ENCODE data around the gene COL23A1. TPM values are rescaled to one million over a fixed set of nuclear protein-coding genes. Genes with fewer than 3 reads are reported as not detected.
"Not testable (repeated sequence)": the region's sequence is repeated elsewhere in the genome, so short reads cannot be mapped to it uniquely, and the experiment has no call there.

The COL23A1 gene
- total RNA-seq, 2 donors from 2014 or later: 2.0 to 3.0 TPM

DNA sequence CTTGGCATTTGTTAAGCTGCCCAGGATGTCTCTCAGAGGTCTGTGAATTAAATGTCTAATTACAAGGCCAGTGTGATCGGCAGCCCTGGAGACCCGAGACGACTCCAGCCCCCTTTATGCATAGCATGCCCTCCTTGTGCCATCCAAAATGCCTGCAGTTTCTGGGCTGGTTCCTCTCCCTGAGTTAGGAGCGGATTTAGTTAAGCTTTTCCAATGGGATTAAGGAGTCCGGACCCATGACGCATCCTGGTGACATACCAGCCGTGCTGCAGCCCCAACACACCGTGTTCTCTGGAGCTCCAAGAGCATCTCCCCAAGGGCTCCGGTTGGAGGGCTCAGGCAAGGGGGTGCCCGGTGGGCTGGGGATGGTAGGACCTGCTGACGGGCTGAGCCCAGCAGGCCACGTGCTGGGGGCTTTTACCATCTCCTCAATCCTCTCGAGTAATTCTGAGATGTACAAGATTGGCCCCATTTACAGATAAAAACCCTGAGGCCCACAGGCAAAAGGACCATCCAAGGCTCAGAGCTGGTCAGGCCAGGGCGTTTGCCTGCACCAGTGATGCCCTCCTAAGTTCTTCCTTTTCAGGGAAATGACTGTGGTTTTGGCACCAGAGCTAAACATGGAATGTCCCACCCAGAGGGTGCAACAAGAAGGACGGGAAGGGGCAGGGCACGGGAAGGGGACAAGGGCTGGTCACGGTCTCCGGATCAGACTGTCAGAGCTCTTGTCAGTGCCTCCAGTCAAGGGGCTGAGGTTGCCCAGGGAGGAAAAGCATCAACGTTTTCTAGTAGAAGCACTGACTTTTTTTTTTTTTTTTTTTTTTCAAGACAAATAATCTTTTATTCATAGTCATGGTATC is 275.0 kb downstream of the COL23A1 start:
- DNase-seq (ENCODE audit: low spot score): peak; percentile 79

DNA sequence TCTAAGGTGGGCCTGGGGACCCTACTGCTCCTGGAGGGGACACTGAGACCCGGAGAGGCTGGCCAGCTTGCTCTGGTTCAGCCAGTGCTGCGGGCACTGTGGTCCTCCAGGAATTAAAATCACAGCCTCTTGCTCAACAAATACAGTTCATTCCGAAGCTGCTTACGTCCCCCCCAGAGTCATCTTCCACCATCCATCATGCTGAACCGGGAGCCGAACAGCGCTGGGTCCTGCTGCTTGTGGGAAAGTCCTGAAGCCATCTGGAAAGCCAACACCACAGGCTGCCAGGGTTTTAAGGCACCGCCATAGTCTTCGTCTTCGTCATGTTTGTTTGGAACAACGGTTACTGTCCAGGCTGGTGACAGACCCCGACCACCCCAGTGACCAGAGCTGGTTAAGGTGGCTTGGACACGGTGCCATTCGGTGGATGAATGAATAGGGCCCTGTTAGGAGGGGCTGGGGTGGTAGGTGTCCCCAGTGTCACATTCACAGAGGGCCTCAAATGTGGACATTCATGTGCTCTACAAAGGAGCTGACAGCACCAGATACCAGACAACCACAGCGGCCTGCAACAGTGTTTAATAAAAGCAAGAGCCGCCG is 276.0 kb downstream of the COL23A1 start:
- DNase-seq (ENCODE audit: low spot score): peak; percentile 47
- intact Hi-C loops (cut with DNase I): no loop called here

More for the DNA sequence above, 275.0 kb downstream of the COL23A1 start:
- intact Hi-C loops (cut with DNase I): no loop called here

DNA sequence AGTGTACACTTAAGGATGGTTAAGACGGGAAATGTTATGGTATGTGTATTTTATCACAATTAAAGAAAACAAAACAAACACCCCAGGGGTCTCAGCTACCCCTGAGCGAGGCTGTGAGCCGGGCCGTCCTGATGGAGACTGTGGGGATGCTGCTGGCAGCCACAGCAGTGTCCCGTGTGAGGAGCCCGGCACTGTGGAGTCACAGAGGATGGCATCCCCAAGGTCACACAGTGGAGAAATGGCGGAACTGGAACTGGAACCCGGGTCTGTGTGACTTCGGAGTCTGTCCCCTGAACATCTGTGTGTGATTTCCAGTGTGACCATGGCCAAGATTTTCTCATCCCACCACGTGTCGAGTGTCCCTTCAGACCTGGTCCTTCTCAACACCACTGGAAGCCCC is 276.9 kb downstream of the COL23A1 start:
- peak; percentile 62 for DNase-seq (ENCODE audit: low spot score)
- intact Hi-C loops (cut with DNase I): no loop called here

DNA sequence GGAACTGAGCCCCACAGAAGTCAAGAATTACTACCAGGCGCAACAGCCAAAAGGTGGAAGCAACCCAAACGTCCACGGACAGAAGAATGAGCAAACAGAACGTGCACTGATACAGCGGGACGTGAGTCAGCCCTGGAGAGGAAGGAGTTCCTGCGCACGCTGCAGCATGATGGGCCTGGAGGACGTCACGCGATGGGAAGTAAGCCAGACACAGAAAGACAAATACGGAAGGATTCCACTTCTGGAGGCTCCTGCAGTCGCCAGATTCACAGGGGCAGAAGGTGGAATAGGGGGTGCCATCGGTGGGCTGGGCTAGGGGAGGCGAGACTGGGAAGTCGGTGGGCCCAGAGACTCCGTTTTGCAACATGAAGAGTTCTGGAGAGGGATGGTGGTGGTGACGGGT is 277.3 kb downstream of the COL23A1 start:
- intact Hi-C loops (cut with DNase I): no loop called here
- no peak for DNase-seq (ENCODE audit: low spot score)

DNA sequence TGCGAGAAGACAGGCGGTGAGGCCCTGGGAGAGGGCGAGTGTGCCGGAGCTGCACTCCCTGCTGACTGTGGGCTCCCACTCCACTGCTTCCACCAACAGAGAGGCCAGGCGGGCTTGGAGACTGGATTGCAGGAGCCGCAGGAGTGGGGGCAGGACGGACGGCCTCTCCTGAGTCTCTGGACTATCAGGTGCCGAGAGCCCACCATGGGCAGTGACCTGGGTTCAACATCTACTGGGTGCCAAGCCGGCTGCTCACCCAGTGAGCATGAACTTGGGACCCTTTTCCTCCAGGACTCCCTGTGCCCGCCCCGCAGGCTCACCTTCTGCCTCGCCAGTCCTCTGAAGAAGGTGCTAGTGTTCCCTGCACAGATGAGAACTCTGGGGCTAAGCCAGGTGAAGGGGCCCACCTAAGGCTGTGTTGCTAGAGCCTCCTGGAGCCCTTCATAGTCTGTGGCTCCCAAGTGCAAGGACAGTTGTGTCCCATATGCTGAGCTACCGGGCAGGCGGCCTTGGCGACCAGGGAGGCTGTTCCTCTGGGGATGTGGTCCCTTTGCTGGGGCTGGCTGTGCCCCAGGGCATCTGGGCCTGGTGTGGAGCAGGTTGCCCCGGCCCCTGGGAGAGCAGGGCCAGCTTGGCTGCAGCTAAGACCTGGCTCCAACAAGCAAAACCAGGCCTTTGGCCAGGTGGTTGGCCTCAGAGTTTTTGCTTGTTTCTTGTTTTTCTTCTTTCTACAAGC is 279.9 kb downstream of the COL23A1 start:
- intact Hi-C loops (cut with DNase I): no loop called here
- DNase-seq (ENCODE audit: low spot score): peak; percentile 53

DNA sequence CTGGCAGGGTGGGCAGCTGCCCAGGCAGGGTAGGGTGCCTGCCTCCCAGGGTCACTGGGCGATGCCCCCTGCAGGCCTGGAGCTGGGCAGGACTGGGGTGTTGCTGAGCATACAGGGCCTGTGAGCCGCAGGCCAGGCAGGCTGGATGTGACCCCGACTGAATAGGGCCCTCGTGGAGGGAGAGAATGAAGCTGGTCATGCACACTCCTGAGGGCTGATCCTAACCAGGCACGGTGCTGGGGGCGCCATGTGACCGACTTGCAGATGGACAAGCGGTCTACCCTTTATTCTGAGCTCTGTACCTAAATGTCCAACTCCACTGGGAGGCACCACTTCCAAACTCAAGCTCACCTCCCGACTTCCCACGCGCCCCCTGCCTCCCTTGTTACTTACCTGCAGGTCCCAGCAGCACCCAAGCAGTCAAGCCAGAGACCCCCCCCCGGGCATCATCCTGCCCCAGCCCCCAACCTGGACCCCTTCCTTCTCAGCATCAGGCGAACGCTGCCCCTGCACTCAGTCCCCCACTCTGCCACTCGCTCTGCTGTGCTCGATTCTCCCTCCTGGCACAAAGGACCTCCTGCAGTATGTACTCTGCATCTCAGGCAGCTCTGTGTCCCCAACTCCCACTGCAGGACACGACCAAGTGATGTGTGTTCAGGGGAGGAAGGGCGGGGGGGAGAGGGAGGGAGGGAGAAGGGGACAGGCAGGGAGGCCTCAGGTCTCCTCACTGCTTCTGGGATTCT is 280.8 kb downstream of the COL23A1 start:
- peak; percentile 53 for DNase-seq (ENCODE audit: low spot score)
- intact Hi-C loops (cut with DNase I): no loop called here

DNA sequence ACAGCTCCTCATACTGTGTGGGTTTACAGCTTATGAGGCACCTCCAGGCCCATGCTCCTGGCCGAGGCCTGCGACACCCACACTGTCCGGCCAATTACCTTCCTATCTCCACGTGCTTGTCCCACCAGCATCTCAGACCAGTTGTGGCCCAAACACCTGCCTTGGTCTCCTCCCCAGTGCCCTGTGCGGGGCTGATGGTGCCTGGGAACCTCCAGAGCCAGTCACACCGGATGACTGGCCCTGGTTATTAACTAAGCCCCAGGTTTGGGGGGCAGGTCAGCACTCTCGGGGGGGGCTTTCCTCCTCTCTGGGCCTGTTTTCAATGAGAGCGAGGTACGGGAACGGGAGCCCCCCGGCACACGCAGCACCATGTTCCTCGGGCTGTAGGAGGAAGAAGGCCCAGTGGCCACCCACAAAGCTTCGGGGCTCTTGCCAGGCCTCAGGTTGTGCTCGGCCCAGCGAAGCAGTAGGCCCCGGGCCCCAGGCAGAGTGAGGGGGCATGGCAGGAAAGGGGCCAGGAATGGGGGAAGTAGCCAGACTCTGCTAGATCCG is 281.6 kb downstream of the COL23A1 start:
- DNase-seq (ENCODE audit: low spot score): peak; percentile 51
- intact Hi-C loops (cut with DNase I): no loop called here

DNA sequence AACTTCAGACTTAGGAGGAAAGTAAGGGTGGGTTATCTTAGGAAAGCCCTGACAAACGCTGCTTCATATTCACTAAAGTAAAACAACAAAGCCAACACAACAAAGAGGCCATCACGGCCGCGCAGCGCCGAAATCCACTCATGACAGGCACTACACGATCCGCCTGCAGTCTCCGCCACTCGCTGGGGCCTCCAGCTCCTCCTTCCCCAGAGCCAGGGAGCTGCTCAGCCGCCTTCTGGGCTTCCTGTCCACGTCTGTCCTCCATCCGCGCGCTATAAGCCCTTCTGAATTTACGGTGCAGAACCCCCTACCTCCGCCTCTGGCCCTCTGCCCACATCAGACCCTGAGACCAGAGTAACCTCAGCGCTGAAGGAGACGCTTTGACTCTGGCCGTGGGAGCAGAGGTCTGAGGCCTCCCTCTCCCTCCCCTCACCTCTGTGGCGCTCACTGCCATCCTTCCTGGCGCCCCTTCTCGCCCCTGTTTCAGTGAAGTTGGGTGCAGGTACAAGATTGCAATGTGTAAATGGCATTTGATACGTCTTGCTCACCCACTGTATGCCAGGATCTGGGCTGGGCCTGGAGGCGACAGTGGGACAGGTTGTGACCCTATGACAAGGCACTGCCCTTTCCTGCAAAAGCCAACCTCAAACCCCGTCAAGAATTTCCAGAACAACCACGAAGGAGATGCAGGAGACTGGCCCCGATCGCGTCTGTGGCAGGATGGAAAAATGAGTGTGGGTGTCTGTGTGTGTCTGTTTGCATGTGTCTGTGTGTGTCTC is 282.7 kb downstream of the COL23A1 start:
- DNase-seq (ENCODE audit: low spot score): peak; percentile 77
- intact Hi-C loops (cut with DNase I): no loop called here

DNA sequence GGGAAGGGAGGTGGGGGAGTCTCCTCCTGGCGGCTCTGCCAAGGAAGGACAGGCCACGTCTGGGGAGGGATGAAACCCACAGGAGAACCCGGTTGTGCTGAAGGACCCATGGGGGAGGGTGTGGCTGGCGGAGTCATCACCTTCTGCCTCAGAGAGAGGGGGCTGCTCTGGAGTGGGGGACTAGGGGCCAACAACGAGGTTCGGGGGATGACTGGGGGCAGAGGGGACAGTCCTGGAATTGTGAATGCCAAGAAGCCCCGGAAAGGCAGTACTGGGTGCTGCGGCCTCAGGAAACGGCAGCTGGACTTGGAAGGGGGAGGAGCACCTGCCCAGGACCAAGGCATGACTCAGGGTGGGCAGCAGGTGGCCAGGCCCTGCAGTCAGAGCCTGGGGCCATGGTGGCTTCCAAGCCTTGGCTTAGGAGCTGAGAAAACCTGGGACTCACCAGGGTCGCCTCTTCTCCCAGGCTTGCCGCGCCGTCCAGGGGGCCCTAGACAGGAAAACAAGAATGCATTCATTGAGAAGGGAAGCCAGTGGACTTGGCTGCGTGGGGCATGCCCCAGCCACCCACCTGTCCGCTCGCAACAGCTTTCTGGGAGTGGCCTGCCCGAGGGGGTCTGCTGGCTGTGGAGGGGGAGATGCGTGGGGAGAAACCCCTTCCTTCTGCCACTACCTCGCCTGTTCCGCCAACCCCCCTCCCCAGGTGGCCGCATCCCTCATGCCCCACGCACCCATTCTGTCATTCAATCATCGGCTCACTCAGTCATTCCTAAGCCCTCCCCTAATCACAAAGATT is 283.6 kb downstream of the COL23A1 start:
- intact Hi-C loops (cut with DNase I): no loop called here
- peak; percentile 67 for DNase-seq (ENCODE audit: low spot score)

DNA sequence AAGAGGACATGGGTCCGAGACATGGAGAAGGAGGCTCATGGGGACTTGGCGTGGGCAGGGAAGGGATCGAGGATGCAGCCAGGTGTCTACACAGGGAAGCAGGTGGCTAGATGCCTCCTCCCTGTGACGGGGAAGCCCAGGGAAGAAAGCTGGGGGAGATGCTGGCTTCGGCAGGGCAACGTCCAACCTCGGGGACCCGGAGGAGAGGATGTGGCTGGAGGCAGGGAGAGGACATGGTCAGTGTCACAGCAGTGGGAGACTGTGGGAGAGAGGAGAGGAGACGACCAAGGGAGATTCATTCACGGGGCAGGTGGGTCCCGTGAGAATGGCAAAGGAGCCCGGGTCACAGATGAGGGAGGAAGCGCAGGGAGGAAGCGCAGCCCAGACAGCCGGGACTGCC is 284.4 kb downstream of the COL23A1 start:
- intact Hi-C loops (cut with DNase I): no loop called here
- peak; percentile 64 for DNase-seq (ENCODE audit: low spot score)

DNA sequence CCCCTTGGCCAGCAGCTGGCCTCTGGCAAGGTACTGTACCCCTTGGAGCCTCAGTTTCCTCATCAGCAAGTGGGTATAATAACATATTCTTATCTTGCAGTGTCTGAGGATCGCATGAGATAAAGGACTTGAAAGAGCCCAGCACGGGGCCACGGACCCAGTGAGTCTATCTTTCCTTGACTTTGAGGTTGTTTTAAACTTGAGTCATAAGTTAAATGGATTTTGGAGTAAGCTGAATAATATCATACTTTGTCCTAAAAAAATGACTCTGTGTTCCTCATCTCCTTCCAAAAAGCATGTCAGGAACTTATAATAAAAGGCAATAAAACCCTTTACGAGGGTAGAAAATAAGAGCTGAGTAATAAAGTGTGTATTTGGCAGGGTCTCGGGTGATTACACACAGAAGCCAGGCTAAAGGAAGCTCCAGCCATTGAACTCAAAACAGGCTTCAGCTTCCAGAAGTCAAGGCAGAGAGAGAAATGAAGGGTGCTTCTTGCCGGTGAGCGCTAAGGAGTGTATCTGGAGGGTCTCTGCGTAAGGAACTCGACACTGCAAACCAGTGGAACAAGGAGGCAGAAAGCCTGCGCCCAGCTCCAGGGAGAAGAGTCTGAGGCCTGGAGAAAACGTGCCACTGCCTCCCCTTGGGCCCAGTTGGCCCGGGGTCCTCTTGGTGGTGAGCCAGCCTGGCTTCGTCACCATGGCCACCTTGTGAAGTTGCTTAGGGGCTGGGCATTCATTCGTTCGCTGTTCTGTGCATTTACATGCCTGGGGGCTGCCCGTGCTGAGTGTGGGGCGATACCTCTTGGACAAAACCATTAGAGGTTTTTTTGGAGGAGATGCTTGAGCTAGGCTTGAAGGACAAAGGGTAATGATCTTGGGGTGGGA is 285.2 kb downstream of the COL23A1 start:
- intact Hi-C loops (cut with DNase I): no loop called here
- DNase-seq (ENCODE audit: low spot score): peak; percentile 76

DNA sequence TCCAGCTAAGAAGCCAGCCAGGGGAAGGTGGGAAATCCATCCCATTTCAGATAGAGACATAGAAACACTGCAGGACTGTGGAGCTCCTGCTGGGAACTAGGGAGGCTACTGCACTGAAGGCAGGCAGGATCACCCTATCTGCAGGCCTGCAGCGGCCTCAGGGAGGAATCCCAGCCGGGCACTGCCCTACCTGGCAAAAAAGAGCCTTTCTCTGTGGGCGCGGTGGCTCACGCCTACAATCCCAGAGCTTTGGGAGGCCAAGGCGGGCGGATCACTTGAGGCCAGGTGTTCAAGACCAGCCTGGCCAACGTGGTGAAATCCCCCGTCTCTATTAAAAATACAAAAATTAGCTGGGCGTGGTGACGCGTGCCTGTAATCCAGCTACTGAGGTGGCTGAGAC is 286.2 kb downstream of the COL23A1 start:
- DNase-seq (ENCODE audit: low spot score): peak; percentile 66
- intact Hi-C loops (cut with DNase I): no loop called here

DNA sequence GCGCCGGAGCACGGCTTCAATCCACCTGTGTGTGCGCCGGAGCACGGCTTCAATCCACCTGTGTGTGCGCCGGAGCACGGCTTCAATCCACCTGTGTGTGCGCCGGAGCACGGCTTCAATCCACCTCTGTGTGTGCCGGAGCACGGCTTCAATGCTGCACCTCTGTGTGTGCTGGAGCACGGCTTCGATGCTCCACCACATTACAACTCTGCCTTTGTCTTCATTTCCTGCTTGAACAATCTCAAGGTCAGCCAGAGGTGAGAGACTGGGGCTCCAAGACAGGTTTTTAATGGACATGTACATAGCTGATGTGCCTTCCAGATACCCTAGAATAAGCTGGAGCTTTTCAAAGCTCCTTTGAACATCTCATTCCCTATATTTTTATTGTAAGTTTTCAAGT is 287.9 kb downstream of the COL23A1 start:
- intact Hi-C loops (cut with DNase I); DNase-seq (ENCODE audit: low spot score): not testable (repeated sequence)

DNA sequence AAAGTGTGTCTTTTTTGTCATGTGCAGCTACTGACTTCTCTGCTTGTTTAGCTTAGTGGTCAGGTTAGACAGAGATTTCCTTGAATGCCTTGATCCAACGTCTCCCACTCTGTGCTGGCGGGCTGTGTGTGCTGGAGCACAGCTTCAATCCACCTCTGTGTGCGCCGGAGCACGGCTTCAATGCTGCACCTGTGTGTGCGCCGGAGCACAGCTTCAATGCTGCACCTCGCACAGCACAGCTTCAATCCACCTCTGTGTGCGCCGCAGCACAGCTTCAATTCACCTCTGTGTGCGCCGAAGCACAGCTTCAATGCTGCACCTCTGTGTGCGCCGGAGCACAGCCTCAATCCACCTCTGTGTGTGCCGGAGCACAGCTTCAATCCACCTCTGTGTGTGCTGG is 288.6 kb downstream of the COL23A1 start:
- DNase-seq (ENCODE audit: low spot score): peak; percentile 17
- intact Hi-C loops (cut with DNase I): no loop called here

DNA sequence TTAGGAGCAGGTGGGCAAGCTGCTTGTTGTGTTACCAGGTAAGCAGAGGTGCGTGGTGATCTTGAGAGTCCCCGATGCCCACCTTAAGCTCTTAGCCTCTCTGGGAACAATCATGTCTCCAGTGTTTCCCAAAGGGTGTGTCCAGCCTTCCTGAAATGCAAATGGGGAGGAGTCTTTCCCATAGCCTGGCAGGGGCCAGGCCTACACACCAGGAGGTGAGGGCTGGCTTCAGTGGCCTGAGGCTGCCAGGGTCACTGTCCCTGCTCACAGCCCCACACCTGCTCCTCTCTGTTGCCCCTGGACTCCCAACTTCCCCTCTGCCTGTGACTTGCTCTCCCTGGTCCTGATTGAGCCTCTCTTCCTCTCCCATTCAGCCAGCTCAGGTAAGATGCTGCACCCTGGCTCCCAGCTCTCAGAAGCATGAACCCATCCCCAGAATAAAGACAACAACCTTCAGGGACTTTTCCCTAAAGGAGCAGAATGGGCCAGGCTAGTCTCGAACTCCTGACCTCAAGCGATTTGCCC is 291.8 kb downstream of the COL23A1 start:
- DNase-seq (ENCODE audit: low spot score): peak; percentile 46
- intact Hi-C loops (cut with DNase I): no loop called here

DNA sequence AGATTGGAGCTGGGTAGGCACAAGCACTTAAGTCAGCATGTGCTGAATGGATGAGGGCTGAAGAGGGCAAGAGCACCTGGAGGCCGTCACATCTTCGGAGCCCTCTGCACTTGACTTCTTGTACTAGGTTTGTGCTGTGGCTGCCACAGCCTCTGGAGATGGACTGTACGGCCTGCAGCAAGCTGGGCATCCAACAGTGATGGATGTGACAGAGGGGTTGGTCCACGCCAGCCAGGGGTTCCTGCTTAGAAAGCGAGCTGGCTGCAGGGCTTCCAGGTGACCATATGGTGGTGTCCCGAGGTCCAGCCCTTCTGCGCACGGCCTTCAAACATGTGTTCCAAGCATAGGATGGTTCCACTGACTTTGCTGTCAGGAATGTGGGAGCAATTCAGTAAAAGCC is 292.4 kb downstream of the COL23A1 start:
- DNase-seq (ENCODE audit: low spot score): peak; percentile 56
- intact Hi-C loops (cut with DNase I): no loop called here

DNA sequence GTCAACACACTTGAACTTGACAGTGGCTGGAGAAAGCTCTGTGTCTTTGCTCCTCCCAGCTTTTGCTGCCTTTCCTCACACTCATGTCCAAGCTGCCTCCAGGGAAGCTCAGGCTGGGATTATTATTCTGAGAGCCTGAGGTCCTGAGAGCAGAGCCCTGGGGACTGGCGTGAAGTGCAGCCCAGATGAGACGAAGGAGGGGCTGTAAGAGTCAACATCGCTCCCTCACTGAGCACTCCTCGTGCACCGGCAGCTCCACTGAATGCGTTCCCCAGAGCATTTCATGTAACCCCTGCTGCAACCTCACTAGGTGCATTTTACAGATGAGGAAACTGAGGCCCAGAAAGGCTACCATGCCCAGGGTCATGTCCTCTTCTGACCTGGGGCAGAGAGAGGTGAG is 294.1 kb downstream of the COL23A1 start:
- peak; percentile 25 for DNase-seq (ENCODE audit: low spot score)
- intact Hi-C loops (cut with DNase I): no loop called here
